HEK293T (cell line): Measurements from ENCODE around the gene P3H2.

ENCODE experiments used
- ARNT ChIP-seq: fragments of 450-650 bp; IDR thresholded peaks from 2 replicates; pipeline ENCODE4 v1.6.1; 2017; ENCODE audit warnings: mild to moderate bottlenecking
- BHLHE40 ChIP-seq: fragments of 450-650 bp; IDR thresholded peaks from 2 replicates; pipeline ENCODE4 v1.6.1; 2016; ENCODE audit warnings: mild to moderate bottlenecking, moderate library complexity, borderline replicate concordance
- FOXA1 ChIP-seq: fragments of 450-650 bp; IDR thresholded peaks from 2 replicates; pipeline ENCODE4 v1.6.1; 2016; ENCODE audit warnings: mild to moderate bottlenecking
- HDGF ChIP-seq: fragments of 450-650 bp; IDR thresholded peaks from 2 replicates; pipeline ENCODE4 v1.6.1; 2017; ENCODE audit warnings: antibody characterized with exemption, borderline replicate concordance
- NFRKB ChIP-seq: fragments of 450-650 bp; IDR thresholded peaks from 2 replicates; pipeline ENCODE4 v1.6.1; 2016; ENCODE audit warnings: mild to moderate bottlenecking, moderate library complexity
- SUZ12 ChIP-seq: fragments of 450-650 bp; IDR thresholded peaks from 2 replicates; pipeline ENCODE4 v1.6.1; 2016; ENCODE audit warnings: mild to moderate bottlenecking
- TF ChIP-seq, protein P1 (sequence below): fragments of 450-650 bp; IDR thresholded peaks from 2 replicates; pipeline ENCODE4 v1.6.1; 2016

- TF ChIP-seq, protein P1, sequence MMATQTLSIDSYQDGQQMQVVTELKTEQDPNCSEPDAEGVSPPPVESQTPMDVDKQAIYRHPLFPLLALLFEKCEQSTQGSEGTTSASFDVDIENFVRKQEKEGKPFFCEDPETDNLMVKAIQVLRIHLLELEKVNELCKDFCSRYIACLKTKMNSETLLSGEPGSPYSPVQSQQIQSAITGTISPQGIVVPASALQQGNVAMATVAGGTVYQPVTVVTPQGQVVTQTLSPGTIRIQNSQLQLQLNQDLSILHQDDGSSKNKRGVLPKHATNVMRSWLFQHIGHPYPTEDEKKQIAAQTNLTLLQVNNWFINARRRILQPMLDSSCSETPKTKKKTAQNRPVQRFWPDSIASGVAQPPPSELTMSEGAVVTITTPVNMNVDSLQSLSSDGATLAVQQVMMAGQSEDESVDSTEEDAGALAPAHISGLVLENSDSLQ, result no peak
- TF ChIP-seq SUZ12 (no peak), HDGF (no peak), NFRKB (no peak), ARNT (no peak), FOXA1 (no peak), BHLHE40 (no peak)
Observed at GRCh38 chr3:189988322-189988721, 132.4 kb downstream of the P3H2 start.
